H1 (cell line): ENCODE measurements around the gene ZNF786. TPM values are rescaled to one million over a fixed set of nuclear protein-coding genes. Genes with fewer than 3 reads are reported as not detected.

Experiments used
- ATF3 ChIP-seq: IDR thresholded peaks from 2 replicates; pipeline ENCODE4 v1.6.1; 2011; ENCODE audit warnings: low read depth, mild to moderate bottlenecking, low read length; ENCODE audit not compliant: insufficient read depth
- CREB1 ChIP-seq: IDR thresholded peaks from 2 replicates; pipeline ENCODE4 v1.6.1; 2012; ENCODE audit warnings: inconsistent platforms
- E2F6 ChIP-seq: IDR thresholded peaks from 2 replicates; pipeline ENCODE4 v1.6.1; 2012; ENCODE audit warnings: inconsistent platforms
- MAFK ChIP-seq: IDR thresholded peaks from 2 replicates; pipeline ENCODE4 v1.6.1; 2012; ENCODE audit warnings: low read depth, mild to moderate bottlenecking, improper control_type of control experiment, low read length
- SIRT6 ChIP-seq: IDR thresholded peaks from one replicate; pipeline ENCODE4 v1.7.1; 2012; ENCODE audit warnings: low read length, inconsistent platforms
- polyA plus RNA-seq, 7 experiments: library from polyadenylated mRNA; depleted of rRNA in 3 of 7; stranded (reverse) in 5 of 7; unstranded in 2 of 7; fragments of >200 nt in 5 of 7; fragments of 200-250 nt in 2 of 7; gene quantifications; 1 replicate in 5 of 7; 2 replicates in 1 of 7; 4 replicates in 1 of 7; pipeline versions ENCODE4 v1.2.1 to v1.2.3, GENCODE V29; 2011 to 2013; ENCODE audit warnings: missing spikeins in 2 of 7, mixed read lengths in 2 of 7
- total RNA-seq: library from RNA; stranded (reverse); fragmentation: NEBNext Ultra II Directional; extraction: Animal tissue kit (Norgen Biotek cat#: 25700); gene quantifications from 2 replicates; pipeline ENCODE4 v1.2.1, GENCODE V29; 2021
- TF ChIP-seq, protein P1 (sequence below): fragments of 300-600 bp; sonication (generic); IDR thresholded peaks from 2 replicates; pipeline ENCODE4 v1.7.1; 2012; ENCODE audit warnings: low read length, moderate library complexity, mild to moderate bottlenecking, inconsistent platforms; ENCODE audit not compliant: insufficient replicate concordance
- TF ChIP-seq, protein P2 (sequence below), 3 experiments: IDR thresholded peaks; 1 replicate in 2 of 3; 2 replicates in 1 of 3; pipeline versions ENCODE4 v1.5.1 to v1.6.1; 2011; ENCODE audit warnings: low read length in 3 of 3, mild to moderate bottlenecking in 3 of 3, inconsistent platforms in 2 of 3, low read depth in 1 of 3, moderate library complexity in 1 of 3; ENCODE audit not compliant: insufficient read depth in 1 of 3; ENCODE audit errors: control extremely low read depth in 1 of 3

Gene ZNF786
- total and polyA plus RNA-seq, 2 of the 8 experiments (the other 6 are each of a cell fraction or from before 2014, with no cell fraction given): 7.7 to 16.3 TPM

DNA sequence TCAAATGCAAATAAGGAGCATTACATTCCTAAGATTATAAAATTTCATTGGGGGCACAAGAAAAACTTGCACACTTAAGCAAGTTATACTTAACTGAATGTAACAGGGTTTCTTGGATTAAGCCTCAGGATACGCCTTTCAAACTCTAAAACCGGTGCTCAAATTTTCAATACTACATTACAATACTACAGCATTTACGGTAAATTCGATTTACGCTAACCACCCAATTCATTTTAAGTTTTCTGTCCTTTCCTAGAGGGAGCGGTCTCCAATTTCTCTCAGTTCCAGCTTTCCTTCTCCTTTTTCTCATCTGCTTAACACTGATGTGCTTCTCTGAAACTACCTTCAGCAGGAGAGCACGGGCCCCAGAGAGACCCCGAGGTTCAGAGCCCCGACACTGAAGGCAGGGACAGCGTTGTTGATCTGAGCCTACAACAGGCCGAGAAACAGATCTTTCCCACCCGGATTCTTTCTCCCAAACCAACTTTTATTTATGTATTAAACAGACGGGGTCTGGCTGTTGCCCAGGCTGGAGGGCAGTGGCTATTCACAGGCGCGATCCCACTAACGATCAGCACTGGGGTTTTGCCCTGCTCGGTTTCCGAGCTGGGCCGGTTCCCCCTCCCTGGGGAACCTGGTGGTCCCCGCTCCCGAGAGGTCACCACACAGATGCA is 34.8 kb upstream of the ZNF786 start (continued):
- TF ChIP-seq, protein P1, sequence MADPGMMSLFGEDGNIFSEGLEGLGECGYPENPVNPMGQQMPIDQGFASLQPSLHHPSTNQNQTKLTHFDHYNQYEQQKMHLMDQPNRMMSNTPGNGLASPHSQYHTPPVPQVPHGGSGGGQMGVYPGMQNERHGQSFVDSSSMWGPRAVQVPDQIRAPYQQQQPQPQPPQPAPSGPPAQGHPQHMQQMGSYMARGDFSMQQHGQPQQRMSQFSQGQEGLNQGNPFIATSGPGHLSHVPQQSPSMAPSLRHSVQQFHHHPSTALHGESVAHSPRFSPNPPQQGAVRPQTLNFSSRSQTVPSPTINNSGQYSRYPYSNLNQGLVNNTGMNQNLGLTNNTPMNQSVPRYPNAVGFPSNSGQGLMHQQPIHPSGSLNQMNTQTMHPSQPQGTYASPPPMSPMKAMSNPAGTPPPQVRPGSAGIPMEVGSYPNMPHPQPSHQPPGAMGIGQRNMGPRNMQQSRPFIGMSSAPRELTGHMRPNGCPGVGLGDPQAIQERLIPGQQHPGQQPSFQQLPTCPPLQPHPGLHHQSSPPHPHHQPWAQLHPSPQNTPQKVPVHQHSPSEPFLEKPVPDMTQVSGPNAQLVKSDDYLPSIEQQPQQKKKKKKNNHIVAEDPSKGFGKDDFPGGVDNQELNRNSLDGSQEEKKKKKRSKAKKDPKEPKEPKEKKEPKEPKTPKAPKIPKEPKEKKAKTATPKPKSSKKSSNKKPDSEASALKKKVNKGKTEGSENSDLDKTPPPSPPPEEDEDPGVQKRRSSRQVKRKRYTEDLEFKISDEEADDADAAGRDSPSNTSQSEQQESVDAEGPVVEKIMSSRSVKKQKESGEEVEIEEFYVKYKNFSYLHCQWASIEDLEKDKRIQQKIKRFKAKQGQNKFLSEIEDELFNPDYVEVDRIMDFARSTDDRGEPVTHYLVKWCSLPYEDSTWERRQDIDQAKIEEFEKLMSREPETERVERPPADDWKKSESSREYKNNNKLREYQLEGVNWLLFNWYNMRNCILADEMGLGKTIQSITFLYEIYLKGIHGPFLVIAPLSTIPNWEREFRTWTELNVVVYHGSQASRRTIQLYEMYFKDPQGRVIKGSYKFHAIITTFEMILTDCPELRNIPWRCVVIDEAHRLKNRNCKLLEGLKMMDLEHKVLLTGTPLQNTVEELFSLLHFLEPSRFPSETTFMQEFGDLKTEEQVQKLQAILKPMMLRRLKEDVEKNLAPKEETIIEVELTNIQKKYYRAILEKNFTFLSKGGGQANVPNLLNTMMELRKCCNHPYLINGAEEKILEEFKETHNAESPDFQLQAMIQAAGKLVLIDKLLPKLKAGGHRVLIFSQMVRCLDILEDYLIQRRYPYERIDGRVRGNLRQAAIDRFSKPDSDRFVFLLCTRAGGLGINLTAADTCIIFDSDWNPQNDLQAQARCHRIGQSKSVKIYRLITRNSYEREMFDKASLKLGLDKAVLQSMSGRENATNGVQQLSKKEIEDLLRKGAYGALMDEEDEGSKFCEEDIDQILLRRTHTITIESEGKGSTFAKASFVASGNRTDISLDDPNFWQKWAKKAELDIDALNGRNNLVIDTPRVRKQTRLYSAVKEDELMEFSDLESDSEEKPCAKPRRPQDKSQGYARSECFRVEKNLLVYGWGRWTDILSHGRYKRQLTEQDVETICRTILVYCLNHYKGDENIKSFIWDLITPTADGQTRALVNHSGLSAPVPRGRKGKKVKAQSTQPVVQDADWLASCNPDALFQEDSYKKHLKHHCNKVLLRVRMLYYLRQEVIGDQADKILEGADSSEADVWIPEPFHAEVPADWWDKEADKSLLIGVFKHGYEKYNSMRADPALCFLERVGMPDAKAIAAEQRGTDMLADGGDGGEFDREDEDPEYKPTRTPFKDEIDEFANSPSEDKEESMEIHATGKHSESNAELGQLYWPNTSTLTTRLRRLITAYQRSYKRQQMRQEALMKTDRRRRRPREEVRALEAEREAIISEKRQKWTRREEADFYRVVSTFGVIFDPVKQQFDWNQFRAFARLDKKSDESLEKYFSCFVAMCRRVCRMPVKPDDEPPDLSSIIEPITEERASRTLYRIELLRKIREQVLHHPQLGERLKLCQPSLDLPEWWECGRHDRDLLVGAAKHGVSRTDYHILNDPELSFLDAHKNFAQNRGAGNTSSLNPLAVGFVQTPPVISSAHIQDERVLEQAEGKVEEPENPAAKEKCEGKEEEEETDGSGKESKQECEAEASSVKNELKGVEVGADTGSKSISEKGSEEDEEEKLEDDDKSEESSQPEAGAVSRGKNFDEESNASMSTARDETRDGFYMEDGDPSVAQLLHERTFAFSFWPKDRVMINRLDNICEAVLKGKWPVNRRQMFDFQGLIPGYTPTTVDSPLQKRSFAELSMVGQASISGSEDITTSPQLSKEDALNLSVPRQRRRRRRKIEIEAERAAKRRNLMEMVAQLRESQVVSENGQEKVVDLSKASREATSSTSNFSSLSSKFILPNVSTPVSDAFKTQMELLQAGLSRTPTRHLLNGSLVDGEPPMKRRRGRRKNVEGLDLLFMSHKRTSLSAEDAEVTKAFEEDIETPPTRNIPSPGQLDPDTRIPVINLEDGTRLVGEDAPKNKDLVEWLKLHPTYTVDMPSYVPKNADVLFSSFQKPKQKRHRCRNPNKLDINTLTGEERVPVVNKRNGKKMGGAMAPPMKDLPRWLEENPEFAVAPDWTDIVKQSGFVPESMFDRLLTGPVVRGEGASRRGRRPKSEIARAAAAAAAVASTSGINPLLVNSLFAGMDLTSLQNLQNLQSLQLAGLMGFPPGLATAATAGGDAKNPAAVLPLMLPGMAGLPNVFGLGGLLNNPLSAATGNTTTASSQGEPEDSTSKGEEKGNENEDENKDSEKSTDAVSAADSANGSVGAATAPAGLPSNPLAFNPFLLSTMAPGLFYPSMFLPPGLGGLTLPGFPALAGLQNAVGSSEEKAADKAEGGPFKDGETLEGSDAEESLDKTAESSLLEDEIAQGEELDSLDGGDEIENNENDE: peak; percentile 98
- TF ChIP-seq ATF3 (no peak), MAFK (peak; percentile 31; the same call in 1 of the 2 replicates), SIRT6 (no peak), E2F6 (no peak), CREB1 (no peak)
- TF ChIP-seq, protein P2, sequence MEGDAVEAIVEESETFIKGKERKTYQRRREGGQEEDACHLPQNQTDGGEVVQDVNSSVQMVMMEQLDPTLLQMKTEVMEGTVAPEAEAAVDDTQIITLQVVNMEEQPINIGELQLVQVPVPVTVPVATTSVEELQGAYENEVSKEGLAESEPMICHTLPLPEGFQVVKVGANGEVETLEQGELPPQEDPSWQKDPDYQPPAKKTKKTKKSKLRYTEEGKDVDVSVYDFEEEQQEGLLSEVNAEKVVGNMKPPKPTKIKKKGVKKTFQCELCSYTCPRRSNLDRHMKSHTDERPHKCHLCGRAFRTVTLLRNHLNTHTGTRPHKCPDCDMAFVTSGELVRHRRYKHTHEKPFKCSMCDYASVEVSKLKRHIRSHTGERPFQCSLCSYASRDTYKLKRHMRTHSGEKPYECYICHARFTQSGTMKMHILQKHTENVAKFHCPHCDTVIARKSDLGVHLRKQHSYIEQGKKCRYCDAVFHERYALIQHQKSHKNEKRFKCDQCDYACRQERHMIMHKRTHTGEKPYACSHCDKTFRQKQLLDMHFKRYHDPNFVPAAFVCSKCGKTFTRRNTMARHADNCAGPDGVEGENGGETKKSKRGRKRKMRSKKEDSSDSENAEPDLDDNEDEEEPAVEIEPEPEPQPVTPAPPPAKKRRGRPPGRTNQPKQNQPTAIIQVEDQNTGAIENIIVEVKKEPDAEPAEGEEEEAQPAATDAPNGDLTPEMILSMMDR (IDR thresholded peaks at IDR 0.05; ENCODE audit: control extremely low read depth in 1 of 3, insufficient read depth in 1 of 3, low read depth in 1 of 3, low read length in 3 of 3): no peak
